ENCODE data around the gene ASTN2.
"Not testable (repeated sequence)": the region's sequence is repeated elsewhere in the genome, so short reads cannot be mapped to it uniquely, and the experiment has no call there.

The ASTN2 gene

GRCh38 chr9:116928289-116928688 is 486.6 kb downstream of the ASTN2 start:
- no peak for DNase-seq (ENCODE audit: low read depth in 2 of 2)

GRCh38 chr9:116927726-116928125 is 487.1 kb downstream of the ASTN2 start:
- no peak for DNase-seq (ENCODE audit: low read depth in 2 of 2)

GRCh38 chr9:116925121-116925520 is 489.7 kb downstream of the ASTN2 start:
- DNase-seq (ENCODE audit: low read depth in 2 of 2): no peak

- no peak for DNase-seq (ENCODE audit: low read depth in 2 of 2)
Measured at GRCh38 chr9:116924462-116925110, 490.3 kb downstream of the ASTN2 start.

GRCh38 chr9:116917895-116918508 is 496.9 kb downstream of the ASTN2 start:
- DNase-seq (ENCODE audit: low read depth in 2 of 2): not testable (repeated sequence)

GRCh38 chr9:116913536-116913935 is 501.3 kb downstream of the ASTN2 start:
- no peak for DNase-seq (ENCODE audit: low read depth in 2 of 2)

GRCh38 chr9:116910201-116910600 is 504.7 kb downstream of the ASTN2 start:
- DNase-seq (ENCODE audit: low read depth in 2 of 2): no peak

- no peak for DNase-seq (ENCODE audit: low read depth in 2 of 2)
Measured at GRCh38 chr9:116907989-116908388, 506.9 kb downstream of the ASTN2 start.

GRCh38 chr9:116905171-116905588 is 509.7 kb downstream of the ASTN2 start:
- DNase-seq (ENCODE audit: low read depth in 2 of 2): no peak

GRCh38 chr9:116904165-116904564 is 510.7 kb downstream of the ASTN2 start:
- DNase-seq (ENCODE audit: low read depth in 2 of 2): no peak

- no peak for DNase-seq (ENCODE audit: low read depth in 2 of 2)
Measured at GRCh38 chr9:116901260-116901659, 513.6 kb downstream of the ASTN2 start.

- no peak for DNase-seq (ENCODE audit: low read depth in 2 of 2)
Measured at GRCh38 chr9:116900543-116900942, 514.3 kb downstream of the ASTN2 start.

GRCh38 chr9:116900007-116900367 is 514.9 kb downstream of the ASTN2 start:
- no peak for DNase-seq (ENCODE audit: low read depth in 2 of 2)

GRCh38 chr9:116899337-116900006 is 515.4 kb downstream of the ASTN2 start:
- no peak for DNase-seq (ENCODE audit: low read depth in 2 of 2)

- DNase-seq (ENCODE audit: low read depth in 2 of 2): not testable (repeated sequence)
Measured at GRCh38 chr9:116898131-116898530, 516.7 kb downstream of the ASTN2 start.

- DNase-seq (ENCODE audit: low read depth in 2 of 2): no peak
Measured at GRCh38 chr9:116897201-116897600, 517.7 kb downstream of the ASTN2 start.

GRCh38 chr9:116895961-116896360 is 518.9 kb downstream of the ASTN2 start:
- no peak for DNase-seq (ENCODE audit: low read depth in 2 of 2)

GRCh38 chr9:116891424-116891823 is 523.4 kb downstream of the ASTN2 start:
- DNase-seq (ENCODE audit: low read depth in 2 of 2): no peak

GRCh38 chr9:116888476-116888875 is 526.4 kb downstream of the ASTN2 start:
- DNase-seq (ENCODE audit: low read depth in 2 of 2): not testable (repeated sequence)

- DNase-seq (ENCODE audit: low read depth in 2 of 2): no peak
Measured at GRCh38 chr9:116888066-116888465, 526.8 kb downstream of the ASTN2 start.

GRCh38 chr9:116883676-116884075 is 531.2 kb downstream of the ASTN2 start:
- DNase-seq (ENCODE audit: low read depth in 2 of 2): no peak

- no peak for DNase-seq (ENCODE audit: low read depth in 2 of 2)
Measured at GRCh38 chr9:116877072-116877471, 537.8 kb downstream of the ASTN2 start.

GRCh38 chr9:116875576-116875975 is 539.3 kb downstream of the ASTN2 start:
- no peak for DNase-seq (ENCODE audit: low read depth in 2 of 2)

Data from stimulated activated CD8-positive, alpha-beta memory T cell treated with anti-CD3 and anti-CD28 coated beads, Interleukin-2, amount 100 ng/mL, for 48 hours (primary cell).